Trophoblast cell (in vitro differentiated cells and primary cell): ENCODE data around the gene SLIT3.
"Not testable (repeated sequence)": the region's sequence is repeated elsewhere in the genome, so short reads cannot be mapped to it uniquely, and the experiment has no call there.

Experiments
- DNase-seq, 2 donors: peaks; one replicate each; pipeline ENCODE4 v3.0.0-alpha.2; 2016
- H2AFZ ChIP-seq: 2 replicates; pipeline ENCODE4 v1.6.1; 2013; ENCODE audit warnings: low read length, moderate library complexity, mild to moderate bottlenecking; ENCODE audit not compliant: insufficient read depth, poor library complexity
- H2AK5ac ChIP-seq: 2 replicates; pipeline ENCODE4 v1.6.1; 2013; ENCODE audit warnings: mild to moderate bottlenecking, low read length
- H2BK120ac ChIP-seq: 2 replicates; pipeline ENCODE4 v1.6.1; 2013; ENCODE audit warnings: low read length, mild to moderate bottlenecking, moderate library complexity; ENCODE audit not compliant: insufficient read depth, poor library complexity
- H2BK12ac ChIP-seq: 2 replicates; pipeline ENCODE4 v1.6.1; 2013; ENCODE audit warnings: mild to moderate bottlenecking, low read length, moderate library complexity
- H2BK5ac ChIP-seq: 2 replicates; pipeline ENCODE4 v1.6.1; 2013; ENCODE audit warnings: low read length, low read depth, moderate library complexity, mild to moderate bottlenecking; ENCODE audit not compliant: poor library complexity
- H3K14ac ChIP-seq: 2 replicates; pipeline ENCODE4 v1.6.1; 2013; ENCODE audit warnings: mild to moderate bottlenecking, low read length
- H3K18ac ChIP-seq: 2 replicates; pipeline ENCODE4 v1.6.1; 2013; ENCODE audit warnings: mild to moderate bottlenecking, low read length
- H3K23ac ChIP-seq: 2 replicates; pipeline ENCODE4 v1.6.1; 2013; ENCODE audit warnings: low read length
- H3K27ac ChIP-seq: 2 replicates; pipeline ENCODE4 v1.5.1; 2013; ENCODE audit warnings: low read depth, mild to moderate bottlenecking, inconsistent platforms, low read length, moderate library complexity
- H3K27me3 ChIP-seq: 2 replicates; pipeline ENCODE4 v1.6.1; 2013; ENCODE audit warnings: inconsistent platforms, mild to moderate bottlenecking, low read length, moderate library complexity; ENCODE audit not compliant: insufficient read depth
- H3K36me3 ChIP-seq, 2 experiments: 1 replicate in 1 of 2; 2 replicates in 1 of 2; pipeline ENCODE4 v1.6.1; 2013; ENCODE audit warnings: low read length in 2 of 2, mild to moderate bottlenecking in 2 of 2, moderate library complexity in 1 of 2; ENCODE audit not compliant: insufficient read depth in 2 of 2, control insufficient read depth in 1 of 2
- H3K4ac ChIP-seq: 2 replicates; pipeline ENCODE4 v1.6.1; 2013; ENCODE audit warnings: low read depth, mild to moderate bottlenecking, low read length, moderate library complexity
- H3K4me1 ChIP-seq, 2 experiments: 1 replicate in 1 of 2; 2 replicates in 1 of 2; pipeline ENCODE4 v1.6.1; 2013; ENCODE audit warnings: low read length in 2 of 2, mild to moderate bottlenecking in 2 of 2, moderate library complexity in 1 of 2; ENCODE audit not compliant: insufficient read depth in 2 of 2, control insufficient read depth in 1 of 2
- H3K4me2 ChIP-seq: 2 replicates; pipeline ENCODE4 v1.6.1; 2013; ENCODE audit warnings: inconsistent platforms, mild to moderate bottlenecking, low read length, moderate library complexity
- H3K4me3 ChIP-seq: 2 replicates; pipeline ENCODE4 v1.5.1; 2013; ENCODE audit warnings: mild to moderate bottlenecking, low read depth, low read length, inconsistent platforms
- H3K79me1 ChIP-seq: one replicate; pipeline ENCODE4 v1.6.1; 2013; ENCODE audit warnings: low read length
- H3K79me2 ChIP-seq: 2 replicates; pipeline ENCODE4 v1.6.1; 2013; ENCODE audit warnings: low read length, mild to moderate bottlenecking; ENCODE audit not compliant: control insufficient read depth, insufficient read depth, poor library complexity
- H3K9ac ChIP-seq: 2 replicates; pipeline ENCODE4 v1.6.1; 2013; ENCODE audit warnings: mild to moderate bottlenecking, low read length
- H3K9me3 ChIP-seq: 2 replicates; pipeline ENCODE4 v1.6.1; 2013; ENCODE audit warnings: low read depth, mild to moderate bottlenecking, control low read depth, inconsistent platforms, low read length; ENCODE audit not compliant: insufficient read depth
- H4K12ac ChIP-seq: 2 replicates; pipeline ENCODE4 v1.6.1; 2013; ENCODE audit warnings: low read depth, mild to moderate bottlenecking, low read length, moderate library complexity
- H4K8ac ChIP-seq: 2 replicates; pipeline ENCODE4 v1.6.1; 2013; ENCODE audit warnings: low read depth, mild to moderate bottlenecking, low read length, moderate library complexity
- H4K91ac ChIP-seq: one replicate; pipeline ENCODE4 v1.6.1; 2013; ENCODE audit warnings: low read depth, mild to moderate bottlenecking, low read length, moderate library complexity
- WGBS: extraction: QIAGEN DNeasy Blood & Tissue Kit; methylation state at CpG from one replicate; pipeline ENCODE4 v1.1.7; 2013; ENCODE audit warnings: missing lambda C conversion rate; ENCODE audit not compliant: insufficient read length, insufficient coverage; ENCODE audit errors: extremely low coverage; 5-methylcytosine and 5-hydroxymethylcytosine counted together

SLIT3 gene

GRCh38 chr5:169106911-169107706, 193.8 kb downstream of the SLIT3 start:
- Histone ChIP-seq H3K4me2 (no peak overlapping the region), H2BK12ac (no peak overlapping the region), H3K4ac (no peak overlapping the region), H3K23ac (no peak overlapping the region), H4K8ac (no peak overlapping the region), H3K27ac (no peak overlapping the region), H2BK5ac (no peak overlapping the region), H3K27me3 (no peaks in the 10 kb centered on the region), H3K4me3 (no peak overlapping the region), H3K14ac (no peak overlapping the region), H3K18ac (no peak overlapping the region), H3K79me2 (no peaks in the 10 kb centered on the region), H2AK5ac (no peak overlapping the region), H2BK120ac (no peak overlapping the region), H3K36me3 (peaks cover 7 to 13% of the 10 kb centered on the region in 2 experiments), H3K9me3 (peaks cover 2% of the 10 kb centered on the region), H2AFZ (no peak overlapping the region), H4K91ac (no peak overlapping the region), H3K4me1 (no peaks in the 10 kb centered on the region), H3K9ac (no peak overlapping the region), H3K79me1 (no peaks in the 10 kb centered on the region), H4K12ac (no peak overlapping the region)
- peak; percentile 31 to 50 for DNase-seq
- WGBS = no CpG with 5 or more reads among the region's 10 CpGs

- not testable (repeated sequence) for H4K91ac ChIP-seq, H3K4me1 ChIP-seq, H3K23ac ChIP-seq, H3K27me3 ChIP-seq, H3K18ac ChIP-seq, H3K79me2 ChIP-seq, H3K9ac ChIP-seq, H2BK12ac ChIP-seq, H3K9me3 ChIP-seq, H4K12ac ChIP-seq, H2AK5ac ChIP-seq, H3K4me2 ChIP-seq, H3K4me3 ChIP-seq, H2BK120ac ChIP-seq, DNase-seq, H3K27ac ChIP-seq, H3K79me1 ChIP-seq, H2AFZ ChIP-seq, H3K14ac ChIP-seq, H3K4ac ChIP-seq, H2BK5ac ChIP-seq, H4K8ac ChIP-seq, H3K36me3 ChIP-seq
- WGBS = no CpG with 5 or more reads among the region's 2 CpGs
Observed at GRCh38 chr5:169105582-169105981, 195.4 kb downstream of the SLIT3 start.

- no peak overlapping the region for H2BK5ac ChIP-seq
- no peak overlapping the region for H4K8ac ChIP-seq
- no peak overlapping the region for H4K91ac ChIP-seq
- peaks cover 4 to 7% of the 10 kb centered on the region in 2 experiments for H3K4me1 ChIP-seq
- no peak overlapping the region for H2AFZ ChIP-seq
- H3K4ac ChIP-seq = no peak overlapping the region
- no peak overlapping the region for H3K27ac ChIP-seq
- H3K4me3 ChIP-seq = no peak overlapping the region
- H3K79me1 ChIP-seq = no peaks in the 10 kb centered on the region
- H3K79me2 ChIP-seq = no peaks in the 10 kb centered on the region
- H3K27me3 ChIP-seq = no peaks in the 10 kb centered on the region
- no peak overlapping the region for H3K18ac ChIP-seq
- H2BK120ac ChIP-seq = no peak overlapping the region
- H3K36me3 ChIP-seq = peaks cover 2 to 7% of the 10 kb centered on the region in 2 experiments
- DNase-seq = no peak
- H3K23ac ChIP-seq = no peak overlapping the region
- no CpG with 5 or more reads among the region's 15 CpGs for WGBS
- H3K4me2 ChIP-seq = no peak overlapping the region
- H3K14ac ChIP-seq = no peak overlapping the region
- no peak overlapping the region for H2AK5ac ChIP-seq
- no peak overlapping the region for H3K9ac ChIP-seq
- peaks cover 2% of the 10 kb centered on the region for H3K9me3 ChIP-seq
- H4K12ac ChIP-seq = no peak overlapping the region
- H2BK12ac ChIP-seq = no peak overlapping the region
Observed at GRCh38 chr5:169104937-169105494, 195.9 kb downstream of the SLIT3 start.

GRCh38 chr5:169103586-169104181, 197.3 kb downstream of the SLIT3 start:
- no peak overlapping the region for H2AK5ac ChIP-seq
- no peak overlapping the region for H3K23ac ChIP-seq
- no peak overlapping the region for H2AFZ ChIP-seq
- H3K9ac ChIP-seq = no peak overlapping the region
- H3K4me2 ChIP-seq = no peak overlapping the region
- no peak overlapping the region for H4K12ac ChIP-seq
- peaks cover 2 to 5% of the 10 kb centered on the region in 2 experiments for H3K36me3 ChIP-seq
- no peak for DNase-seq
- no peak overlapping the region for H4K91ac ChIP-seq
- H4K8ac ChIP-seq = no peak overlapping the region
- peaks cover 2% of the 10 kb centered on the region for H3K9me3 ChIP-seq
- H2BK12ac ChIP-seq = no peak overlapping the region
- no peak overlapping the region for H3K14ac ChIP-seq
- no CpG with 5 or more reads among the region's 11 CpGs for WGBS
- H3K27ac ChIP-seq = no peak overlapping the region
- H3K4me1 ChIP-seq = peaks cover 15 to 19% of the 10 kb centered on the region in 2 experiments
- no peaks in the 10 kb centered on the region for H3K79me1 ChIP-seq
- H3K27me3 ChIP-seq = no peaks in the 10 kb centered on the region
- no peak overlapping the region for H3K4ac ChIP-seq
- no peak overlapping the region for H2BK5ac ChIP-seq
- no peaks in the 10 kb centered on the region for H3K79me2 ChIP-seq
- H3K18ac ChIP-seq = no peak overlapping the region
- H3K4me3 ChIP-seq = no peak overlapping the region
- H2BK120ac ChIP-seq = no peak overlapping the region
